Measurements from ENCODE around the gene PPFIA2. TPM values are rescaled to one million over a fixed set of nuclear protein-coding genes. Genes with fewer than 3 reads are reported as not detected.

Gene PPFIA2
- total RNA-seq, 1 donor from 2014 or later = 0.40 TPM

DNA sequence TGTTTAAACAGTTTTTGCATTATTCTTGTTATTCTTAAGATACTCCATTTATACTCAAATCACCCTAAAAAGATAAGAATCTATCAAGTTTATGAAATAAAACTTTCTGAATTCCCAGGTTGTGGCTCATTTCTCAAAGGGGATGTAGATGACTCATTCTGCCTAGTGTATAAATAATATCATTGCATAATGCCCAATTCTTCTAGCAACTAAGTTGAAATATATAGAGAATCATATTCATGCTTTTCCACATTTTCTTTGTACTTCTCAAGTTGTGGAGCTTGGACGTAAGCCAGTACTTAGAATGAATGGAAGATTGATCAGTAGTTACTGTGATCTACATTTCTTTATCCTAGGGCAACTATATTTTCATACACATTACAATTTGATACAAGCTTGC, 201.1 kb downstream of the PPFIA2 start:
- DNase-seq (ENCODE audit: low read depth, low spot score) = no peak

- DNase-seq (ENCODE audit: low read depth, low spot score) = no peak
Observed at GRCh38 chr12:81546811-81547210, 212.3 kb downstream of the PPFIA2 start.

DNA sequence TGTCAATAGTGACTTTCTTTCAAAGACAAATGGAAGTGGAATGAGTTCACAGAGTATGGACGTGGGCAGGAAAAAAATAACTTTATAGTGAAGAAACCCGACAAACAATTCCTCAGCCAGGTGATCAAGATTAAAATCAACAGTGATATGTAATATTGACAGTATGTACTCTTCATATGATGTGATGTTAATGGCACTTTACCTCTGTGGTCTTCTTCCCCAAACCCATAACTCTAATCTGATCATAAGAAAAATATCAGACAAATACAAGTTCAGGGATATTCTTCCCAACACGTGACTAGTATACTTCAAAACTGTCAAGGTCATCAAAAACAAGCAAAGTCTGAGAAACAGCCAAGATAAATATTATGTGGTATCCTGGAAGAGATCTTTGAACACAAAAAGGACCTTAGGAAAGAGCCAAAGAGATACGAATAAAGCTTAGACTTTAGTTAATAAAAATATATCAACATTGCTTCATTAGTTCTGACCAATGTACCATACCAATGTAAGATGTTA, 215.5 kb downstream of the PPFIA2 start:
- no peak for DNase-seq (ENCODE audit: low read depth, low spot score)

- DNase-seq (ENCODE audit: low read depth, low spot score) = no peak
Observed at GRCh38 chr12:81542065-81543010, 216.8 kb downstream of the PPFIA2 start.

- no peak for DNase-seq (ENCODE audit: low read depth, low spot score)
Observed at GRCh38 chr12:81541121-81541520, 218.0 kb downstream of the PPFIA2 start.

DNA sequence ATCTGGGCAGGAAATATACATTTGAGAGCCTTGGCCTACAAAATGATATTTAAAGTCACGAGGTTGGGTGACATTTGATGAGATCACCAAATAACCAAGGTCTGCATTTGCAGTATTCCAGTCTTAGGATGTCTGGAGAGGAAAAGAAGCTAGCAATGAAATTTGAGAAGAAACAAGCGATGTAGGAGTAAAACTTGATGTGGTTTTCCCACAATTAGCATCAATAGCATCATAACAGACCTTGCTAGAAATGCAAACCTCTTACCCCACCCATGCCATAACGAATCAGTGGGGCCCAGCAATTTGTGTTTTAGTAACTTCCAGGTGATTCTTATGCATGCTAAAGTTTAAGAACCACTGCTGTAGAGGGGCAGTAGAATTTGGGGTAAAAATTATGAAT, 219.9 kb downstream of the PPFIA2 start:
- no peak for DNase-seq (ENCODE audit: low read depth, low spot score)

- DNase-seq (ENCODE audit: low read depth, low spot score) = no peak
Observed at GRCh38 chr12:81533054-81533453, 226.1 kb downstream of the PPFIA2 start.

DNA sequence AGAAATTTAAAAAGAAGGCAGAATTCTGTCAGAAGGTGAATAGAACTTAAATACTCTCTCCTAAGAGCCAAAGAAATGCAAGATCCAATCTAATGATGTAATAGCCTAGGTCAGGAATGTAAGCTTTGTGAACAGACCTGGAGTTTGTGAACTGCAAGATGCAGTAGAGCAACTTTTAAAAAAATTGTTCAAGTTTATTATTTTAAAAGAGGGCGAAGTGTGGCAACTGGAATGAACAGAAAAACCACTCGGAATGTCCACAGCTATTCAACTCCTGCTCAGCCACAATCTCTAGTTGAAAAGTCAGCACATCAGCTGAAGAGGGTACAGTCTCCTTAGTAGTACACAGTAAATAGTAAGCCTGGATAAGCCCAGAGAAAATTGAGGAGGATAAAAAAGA, 228.8 kb downstream of the PPFIA2 start:
- no peak for DNase-seq (ENCODE audit: low read depth, low spot score)

GRCh38 chr12:81520064-81520945, 238.8 kb downstream of the PPFIA2 start:
- no peak for DNase-seq (ENCODE audit: low read depth, low spot score)

DNA sequence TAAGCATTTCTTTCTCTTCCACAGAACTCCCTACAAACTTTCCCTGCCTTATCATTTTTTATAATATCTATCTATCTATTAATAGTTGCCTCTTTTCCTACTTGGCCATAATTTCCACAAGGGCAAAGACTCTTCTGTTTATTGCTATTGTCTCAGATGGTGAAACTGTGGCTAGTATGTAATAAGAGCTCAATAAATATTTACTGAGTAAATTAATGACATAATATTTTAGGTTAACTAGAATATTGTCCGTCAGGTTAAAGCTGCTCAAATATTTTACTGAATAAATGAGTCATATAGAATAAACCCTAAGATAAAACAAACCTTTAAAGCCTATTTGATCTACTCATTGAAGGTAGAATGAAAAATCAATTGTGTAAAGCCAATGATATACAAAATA, 240.5 kb downstream of the PPFIA2 start:
- DNase-seq (ENCODE audit: low read depth, low spot score) = no peak

DNA sequence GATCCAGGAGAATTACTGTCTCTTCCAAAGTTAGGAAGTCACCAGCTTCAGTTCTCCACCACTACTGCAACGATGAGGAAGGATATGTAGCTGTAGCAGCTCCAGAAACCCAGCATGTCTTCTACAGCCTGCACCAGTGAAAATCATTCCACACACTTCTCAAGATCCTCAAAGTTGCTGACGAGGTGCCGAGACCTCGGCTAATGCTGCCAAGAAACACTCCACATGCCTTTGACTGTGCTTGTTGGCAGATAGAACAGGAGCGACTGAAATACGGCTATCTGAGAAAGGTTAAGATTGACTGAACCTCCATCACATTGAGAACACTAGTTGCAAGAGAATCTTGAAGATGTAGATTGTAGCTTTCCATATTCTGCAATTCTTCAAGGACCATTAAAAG, 241.9 kb downstream of the PPFIA2 start:
- DNase-seq (ENCODE audit: low read depth, low spot score) = no peak

- no peak for DNase-seq (ENCODE audit: low read depth, low spot score)
Observed at GRCh38 chr12:81502912-81503695, 256.0 kb downstream of the PPFIA2 start.

GRCh38 chr12:81500788-81501187, 258.4 kb downstream of the PPFIA2 start:
- DNase-seq (ENCODE audit: low read depth, low spot score) = no peak

DNA sequence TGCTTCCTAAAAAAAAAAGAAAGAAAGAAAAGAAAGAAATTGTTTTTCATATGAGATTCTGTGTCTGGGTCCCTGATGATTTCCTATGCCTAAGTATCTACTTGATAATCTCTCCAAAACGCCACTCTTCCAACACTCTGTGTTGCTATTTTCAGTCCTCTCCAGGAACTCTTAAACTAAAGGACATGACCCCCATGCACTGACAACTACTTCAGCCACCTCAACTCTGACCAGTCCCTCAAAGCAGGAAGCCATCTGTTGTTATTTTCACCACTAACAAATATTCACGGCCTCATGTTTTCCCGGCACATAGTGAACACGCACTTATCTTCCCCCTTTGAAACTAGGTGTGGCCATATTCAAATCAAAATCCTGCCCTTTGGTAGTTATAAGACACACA, 259.3 kb downstream of the PPFIA2 start:
- no peak for DNase-seq (ENCODE audit: low read depth, low spot score)

DNA sequence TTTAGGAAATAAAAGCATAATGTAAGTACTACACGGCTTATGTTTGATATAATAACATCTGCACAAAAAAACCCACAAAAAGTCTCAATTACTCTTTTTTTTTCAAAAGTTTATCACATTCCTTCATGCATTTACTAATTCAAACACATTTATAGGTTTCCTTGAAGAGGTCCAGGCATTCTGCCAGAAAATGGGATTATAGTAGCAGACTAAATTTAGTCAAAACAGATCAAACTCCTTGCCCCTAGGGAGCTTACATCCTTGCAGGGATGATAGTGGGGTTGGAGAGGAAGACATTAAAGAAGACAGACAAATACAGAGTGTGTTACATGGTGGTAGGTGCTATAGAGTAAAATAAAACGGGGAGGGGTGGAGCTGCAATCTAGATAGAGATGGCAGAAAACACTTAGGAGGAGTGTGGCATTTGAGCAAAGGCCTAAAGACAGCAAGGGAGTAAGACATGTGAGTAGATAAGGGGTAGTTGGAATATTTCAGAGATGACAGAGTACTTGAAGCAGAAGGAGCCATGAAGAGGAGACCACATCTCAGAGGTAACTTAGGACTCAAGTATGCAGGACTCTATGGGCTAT, 266.9 kb downstream of the PPFIA2 start:
- no peak for DNase-seq (ENCODE audit: low read depth, low spot score)

- DNase-seq (ENCODE audit: low read depth, low spot score) = no peak
Observed at GRCh38 chr12:81472934-81473333, 286.2 kb downstream of the PPFIA2 start.

DNA sequence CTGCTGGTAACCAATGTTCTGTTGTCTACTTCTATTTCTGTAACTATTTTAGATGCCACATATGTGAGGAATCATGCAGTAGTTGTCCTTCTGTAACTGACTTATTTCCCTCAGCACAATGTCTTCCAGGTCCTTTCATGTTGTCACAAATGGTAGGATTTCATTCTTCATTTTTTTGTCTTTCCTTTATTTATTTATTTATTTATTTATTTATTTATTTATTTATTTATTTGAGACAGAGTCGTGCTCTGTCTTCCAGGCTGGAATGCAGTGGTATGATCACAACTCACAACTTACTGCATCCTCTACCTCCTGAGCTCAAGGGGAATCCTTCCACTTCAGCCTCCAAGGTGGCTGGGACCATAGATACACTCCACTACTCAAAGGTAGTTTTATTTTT, 288.2 kb downstream of the PPFIA2 start:
- DNase-seq (ENCODE audit: low read depth, low spot score) = no peak

- no peak for DNase-seq (ENCODE audit: low read depth, low spot score)
Observed at GRCh38 chr12:81468206-81468605, 290.9 kb downstream of the PPFIA2 start.

DNA sequence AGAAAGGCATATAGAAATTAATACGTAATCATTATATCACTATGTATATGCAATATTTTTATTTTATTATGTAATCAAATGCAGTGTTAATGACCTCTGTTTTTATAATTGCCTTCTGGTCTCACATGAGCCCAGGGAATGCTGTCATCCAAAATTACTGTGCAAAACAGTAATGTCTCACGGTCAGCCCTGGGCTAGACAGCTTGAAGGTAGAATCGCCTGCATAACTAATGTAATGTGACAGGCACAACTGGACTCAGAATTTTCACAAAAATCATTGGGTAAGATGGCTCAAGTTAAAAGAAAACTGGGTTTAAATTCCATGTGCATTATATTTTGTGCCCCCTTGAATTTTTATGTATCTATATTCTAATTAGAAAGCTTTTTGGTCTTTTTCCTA, 293.3 kb downstream of the PPFIA2 start:
- no peak for DNase-seq (ENCODE audit: low read depth, low spot score)

GRCh38 chr12:81465191-81465590, 294.0 kb downstream of the PPFIA2 start:
- DNase-seq (ENCODE audit: low read depth, low spot score) = no peak

GRCh38 chr12:81461163-81461562, 298.0 kb downstream of the PPFIA2 start:
- no peak for DNase-seq (ENCODE audit: low read depth, low spot score)

Data from pulmonary artery endothelial cell (primary cell).